Retinal pigment epithelial cell (primary cell): ENCODE data around the gene CXCL6.

ENCODE experiments used
- DNase-seq: peaks from one replicate; pipeline ENCODE4 v3.0.0-alpha.2; 2010; ENCODE audit warnings: low read depth
- H3K4me3 ChIP-seq: 2 replicates; pipeline ENCODE4 v1.5.1; 2011; ENCODE audit warnings: mild to moderate bottlenecking, low read length, control low read depth, moderate library complexity
- TF ChIP-seq, protein P1 (sequence below): conservative IDR thresholded peaks from 2 replicates; pipeline ENCODE4 v1.5.1; 2011; ENCODE audit warnings: low read depth, low read length, control low read depth, inconsistent platforms

Gene CXCL6

DNA sequence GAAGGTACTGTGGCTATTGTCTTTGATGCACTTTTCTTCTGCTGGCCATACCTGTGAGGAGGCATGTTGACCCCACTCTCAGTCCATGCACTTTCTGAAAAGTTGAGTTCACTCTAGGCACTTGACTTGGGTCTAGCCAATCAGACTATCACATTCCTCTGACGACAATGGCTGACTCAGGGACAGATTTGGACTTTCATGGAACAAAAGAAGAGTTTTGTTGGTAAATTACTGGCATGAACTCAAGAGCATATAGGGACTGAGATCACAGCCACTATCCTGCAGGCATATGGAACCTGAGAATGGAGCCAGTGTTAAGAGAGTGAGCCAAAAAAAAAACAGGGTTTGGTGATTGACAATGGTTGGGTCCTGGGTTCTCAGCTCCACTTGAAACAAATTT, 24.6 kb upstream of the CXCL6 start:
- DNase-seq = no peak
- no peak overlapping the region for H3K4me3 ChIP-seq
- TF ChIP-seq, protein P1, sequence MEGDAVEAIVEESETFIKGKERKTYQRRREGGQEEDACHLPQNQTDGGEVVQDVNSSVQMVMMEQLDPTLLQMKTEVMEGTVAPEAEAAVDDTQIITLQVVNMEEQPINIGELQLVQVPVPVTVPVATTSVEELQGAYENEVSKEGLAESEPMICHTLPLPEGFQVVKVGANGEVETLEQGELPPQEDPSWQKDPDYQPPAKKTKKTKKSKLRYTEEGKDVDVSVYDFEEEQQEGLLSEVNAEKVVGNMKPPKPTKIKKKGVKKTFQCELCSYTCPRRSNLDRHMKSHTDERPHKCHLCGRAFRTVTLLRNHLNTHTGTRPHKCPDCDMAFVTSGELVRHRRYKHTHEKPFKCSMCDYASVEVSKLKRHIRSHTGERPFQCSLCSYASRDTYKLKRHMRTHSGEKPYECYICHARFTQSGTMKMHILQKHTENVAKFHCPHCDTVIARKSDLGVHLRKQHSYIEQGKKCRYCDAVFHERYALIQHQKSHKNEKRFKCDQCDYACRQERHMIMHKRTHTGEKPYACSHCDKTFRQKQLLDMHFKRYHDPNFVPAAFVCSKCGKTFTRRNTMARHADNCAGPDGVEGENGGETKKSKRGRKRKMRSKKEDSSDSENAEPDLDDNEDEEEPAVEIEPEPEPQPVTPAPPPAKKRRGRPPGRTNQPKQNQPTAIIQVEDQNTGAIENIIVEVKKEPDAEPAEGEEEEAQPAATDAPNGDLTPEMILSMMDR = no peak

DNA sequence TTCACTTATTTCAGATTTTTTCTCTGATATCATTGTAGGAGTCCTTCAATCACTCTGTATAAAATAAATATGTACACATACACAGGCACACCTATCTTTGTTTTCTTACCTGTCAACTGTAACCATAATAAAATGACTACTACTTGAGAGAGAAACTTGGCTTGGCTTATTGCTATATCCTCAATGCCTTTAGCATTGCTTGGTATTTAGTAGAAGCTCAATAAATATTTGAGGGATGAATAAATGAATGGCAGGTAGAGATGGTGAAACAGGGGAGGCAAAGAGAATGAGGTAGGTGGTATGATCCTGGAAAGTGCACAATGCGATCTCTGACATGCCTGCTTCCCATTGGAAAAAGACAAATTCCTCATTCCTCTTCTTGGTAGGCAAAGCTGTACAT, 21.8 kb upstream of the CXCL6 start:
- DNase-seq = no peak
- no peak overlapping the region for H3K4me3 ChIP-seq
- TF ChIP-seq, protein P1 = no peak

DNA sequence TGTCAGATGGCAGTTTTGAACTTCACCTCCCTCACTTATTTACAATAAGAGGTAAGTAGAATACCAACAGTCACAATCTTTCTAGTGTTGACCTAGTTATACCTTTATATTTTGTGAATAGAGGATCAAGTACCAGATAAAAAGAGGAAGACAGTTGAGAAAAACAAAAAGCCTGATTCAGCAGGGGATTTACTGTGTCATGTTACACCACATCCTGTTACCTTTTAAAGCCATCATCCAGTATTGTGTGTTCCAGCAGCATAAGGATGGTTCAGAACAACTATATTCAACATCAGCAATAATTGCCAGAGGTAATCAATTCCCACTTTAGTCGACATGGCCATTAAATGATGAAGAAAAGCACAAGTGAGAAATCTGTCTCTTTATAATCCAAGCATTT, 21.3 kb upstream of the CXCL6 start:
- TF ChIP-seq, protein P1 = no peak
- H3K4me3 ChIP-seq = no peak overlapping the region
- no peak for DNase-seq

DNA sequence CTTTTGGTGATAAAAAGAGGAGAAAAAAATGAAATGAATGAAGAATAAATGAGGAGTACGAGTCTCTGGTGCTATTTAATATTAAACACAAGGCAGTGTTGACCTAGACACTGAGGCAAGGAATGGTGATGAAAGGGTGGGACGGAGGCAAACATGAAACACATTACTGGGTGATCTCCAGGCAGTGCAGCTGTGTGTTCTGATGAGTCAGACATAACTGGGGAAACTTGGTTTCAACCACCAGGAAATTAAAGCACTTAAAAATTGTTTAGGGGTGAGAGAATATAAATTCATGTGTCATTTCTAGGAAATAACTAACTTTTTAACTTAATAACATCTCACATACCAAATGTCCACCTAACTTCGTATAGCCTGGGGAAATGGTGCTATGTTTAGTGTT, 19.7 kb upstream of the CXCL6 start:
- H3K4me3 ChIP-seq = no peak overlapping the region
- DNase-seq = no peak
- TF ChIP-seq, protein P1 = no peak

DNA sequence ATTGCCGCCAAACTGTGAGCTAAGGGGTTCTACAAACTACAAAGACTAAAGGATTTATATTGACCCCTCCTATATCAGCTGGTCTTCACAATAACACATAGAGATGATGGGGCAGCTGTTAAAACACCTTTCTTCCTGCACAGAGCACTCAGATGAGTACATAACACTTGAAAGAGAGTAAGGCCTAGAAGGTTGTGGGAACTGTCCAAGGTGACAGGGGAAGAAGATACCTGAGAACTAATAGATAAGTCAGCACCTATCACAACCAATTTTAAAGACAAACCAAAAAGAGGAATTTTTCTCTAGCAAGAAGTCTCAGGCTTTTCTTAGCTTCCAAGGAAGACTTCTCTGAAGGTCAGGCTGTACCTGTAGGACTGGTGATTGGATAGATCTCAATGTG, 19.1 kb upstream of the CXCL6 start:
- TF ChIP-seq, protein P1 = no peak
- H3K4me3 ChIP-seq = no peak overlapping the region

DNA sequence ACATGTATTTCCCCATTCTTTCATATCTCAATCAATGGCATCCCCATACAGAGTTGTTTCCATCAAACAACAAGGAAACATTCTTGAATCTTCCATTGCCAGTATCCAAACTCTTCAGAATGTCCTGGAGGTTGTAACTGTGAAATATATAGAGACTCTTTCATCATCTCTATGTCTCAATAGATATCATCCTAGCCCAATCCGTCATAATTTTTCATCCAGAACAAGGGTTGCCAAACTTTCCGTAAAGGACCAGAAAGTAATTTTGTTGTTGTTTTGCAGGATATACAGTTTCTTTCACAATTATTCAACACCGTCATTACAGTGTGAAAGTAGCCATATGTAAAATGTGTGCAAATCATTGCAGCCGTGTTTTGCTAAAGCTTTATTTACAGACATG, 15.2 kb upstream of the CXCL6 start:
- no peak overlapping the region for H3K4me3 ChIP-seq
- DNase-seq = no peak
- TF ChIP-seq, protein P1 = no peak

More for the DNA sequence above, 19.1 kb upstream of the CXCL6 start:
- DNase-seq = no peak

DNA sequence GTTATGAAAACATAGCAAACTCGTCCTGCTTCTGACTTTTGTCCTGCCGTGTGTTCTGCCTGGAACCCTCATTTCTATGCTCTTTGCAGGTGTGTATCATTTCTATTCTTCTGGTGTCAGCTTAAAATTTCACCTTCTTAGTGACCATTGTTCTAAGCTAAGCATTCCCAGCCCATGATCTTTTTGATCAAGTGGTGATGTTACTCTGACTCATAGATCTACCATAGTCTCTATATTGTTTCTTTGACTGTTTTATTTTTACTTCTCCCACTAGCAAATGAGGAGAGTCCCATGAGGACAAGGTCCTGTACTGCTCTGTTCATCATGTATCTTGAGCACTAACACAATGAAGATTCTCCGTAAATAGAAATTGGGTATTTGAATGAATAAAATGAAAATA, 14.1 kb upstream of the CXCL6 start:
- DNase-seq = no peak
- H3K4me3 ChIP-seq = no peak overlapping the region
- TF ChIP-seq, protein P1 = no peak
